Smooth muscle cell (in vitro differentiated cells): ENCODE results near the gene DNMT3A. TPM values are rescaled to one million over a fixed set of nuclear protein-coding genes. Genes with fewer than 3 reads are reported as not detected.

Experiments
- DNase-seq: peaks from one replicate; lab custom pipeline; 2025; ENCODE audit not compliant: unreplicated experiment; lab: John Stamatoyannopoulos, UW
- H2AFZ ChIP-seq: fragments of 200-600 bp; sonication (generic); 2 replicates; pipeline ENCODE4 v1.6.0; 2016; ENCODE audit warnings: antibody characterized with exemption, low read depth, mild to moderate bottlenecking
- H3F3A ChIP-seq: fragments of 200-600 bp; sonication (generic); 2 replicates; pipeline ENCODE4 v1.6.0; 2017; ENCODE audit warnings: antibody characterized with exemption, low read depth
- H3K27ac ChIP-seq: fragments of 200-600 bp; sonication (generic); 2 replicates; pipeline ENCODE4 v1.5.1; 2016; ENCODE audit warnings: low read depth, mild to moderate bottlenecking
- H3K27me3 ChIP-seq: fragments of 200-600 bp; sonication (generic); 2 replicates; pipeline ENCODE4 v1.6.1; 2016; ENCODE audit warnings: low read depth, mild to moderate bottlenecking
- H3K36me3 ChIP-seq: fragments of 200-600 bp; sonication (generic); 2 replicates; pipeline ENCODE4 v1.5.1; 2016; ENCODE audit warnings: low read depth
- H3K4me1 ChIP-seq: fragments of 200-600 bp; sonication (generic); 2 replicates; pipeline ENCODE4 v1.5.1; 2016; ENCODE audit warnings: low read depth
- H3K4me2 ChIP-seq: fragments of 200-600 bp; sonication (generic); 2 replicates; pipeline ENCODE4 v1.6.0; 2016; ENCODE audit warnings: mild to moderate bottlenecking
- H3K4me3 ChIP-seq: fragments of 200-600 bp; sonication (generic); 2 replicates; pipeline ENCODE4 v1.5.1; 2016; ENCODE audit warnings: mild to moderate bottlenecking
- H3K79me2 ChIP-seq: fragments of 200-600 bp; sonication (generic); 2 replicates; pipeline ENCODE4 v1.6.0; 2016; ENCODE audit warnings: low read depth, mild to moderate bottlenecking
- H3K9ac ChIP-seq: fragments of 200-600 bp; sonication (generic); 2 replicates; pipeline ENCODE4 v1.6.0; 2016; ENCODE audit warnings: low read depth
- H3K9me3 ChIP-seq: fragments of 200-600 bp; sonication (generic); replicated peaks from 2 replicates; pipeline ENCODE4 v1.5.1; 2016; ENCODE audit warnings: low read depth
- H4K20me1 ChIP-seq: fragments of 200-600 bp; sonication (generic); 2 replicates; pipeline ENCODE4 v1.6.0; 2016; ENCODE audit warnings: low read depth
- WGBS: methylation state at CpG from one replicate; pipeline ENCODE4 v1.1.7; 2016; ENCODE audit warnings: low lambda C conversion rate; 5-methylcytosine and 5-hydroxymethylcytosine counted together
- polyA plus RNA-seq: library from polyadenylated mRNA; unstranded; fragments of >200 nt; fragmentation: Nextera tagmentation; extraction: Ambion mirVana; gene quantifications from 2 replicates; pipeline ENCODE4 v1.2.1, GENCODE V29; 2016
- total RNA-seq: library from RNA; depleted of rRNA; stranded (reverse); fragments of >200 nt; gene quantifications from 2 replicates; pipeline ENCODE4 v1.2.3, GENCODE V29; 2014
- TF ChIP-seq, protein P1 (sequence below): fragments of 200-600 bp; sonication (generic); IDR thresholded peaks from 2 replicates; pipeline ENCODE4 v1.5.1; 2017; ENCODE audit warnings: borderline replicate concordance, mild to moderate bottlenecking, antibody characterized with exemption; ENCODE audit not compliant: insufficient read depth, poor library complexity, severe bottlenecking

DNMT3A gene
- total and polyA plus RNA-seq, 2 experiments from 2014 or later = 16.4 to 19.9 TPM

DNA sequence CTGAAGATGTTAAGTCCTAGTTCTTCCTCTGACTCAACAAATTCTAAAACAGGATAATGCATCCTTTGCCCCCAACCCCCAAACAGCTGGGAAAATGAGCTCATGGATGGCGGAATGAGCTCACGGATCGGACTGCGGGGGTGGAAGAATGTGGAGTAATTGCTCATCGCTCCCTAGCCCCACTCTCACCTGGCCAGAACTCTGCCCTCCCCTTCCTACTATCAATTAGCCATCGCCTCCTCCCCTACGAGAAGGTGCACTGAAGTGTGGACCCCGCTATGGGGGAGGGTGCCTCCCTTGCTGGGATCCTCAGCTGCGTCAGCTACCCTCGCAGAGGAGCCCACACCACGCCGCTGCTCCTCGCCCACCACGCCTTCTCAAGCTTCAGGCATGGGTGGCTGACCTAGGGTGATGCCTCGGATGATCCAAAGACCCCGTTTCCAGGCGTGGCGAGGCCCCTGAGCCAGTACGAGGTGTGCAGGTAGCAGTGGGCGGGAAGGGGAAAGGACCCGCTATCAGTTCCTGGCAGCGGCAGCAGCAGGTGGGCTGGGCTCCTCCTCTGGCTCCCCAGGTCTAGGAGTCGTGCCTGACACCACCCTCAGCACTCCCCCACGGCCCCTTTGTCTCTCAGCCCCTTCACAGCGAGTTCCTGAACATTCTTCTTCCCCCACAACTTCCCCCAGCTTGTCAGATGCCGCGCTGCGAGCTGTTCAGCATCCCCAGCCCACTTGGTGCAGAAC is 91.2 kb downstream of the DNMT3A start:
- Histone ChIP-seq H3K4me2 (peak overlapping the region; percentile 97), H3K4me3 (peak overlapping the region; percentile 63), H3F3A (no peaks in the 10 kb centered on the region), H3K36me3 (no peaks in the 10 kb centered on the region), H3K9me3 (no peaks in the 10 kb centered on the region), H4K20me1 (peaks cover 12% of the 10 kb centered on the region), H3K27ac (peak overlapping the region; percentile 81), H3K79me2 (peaks cover 16% of the 10 kb centered on the region), H3K4me1 (peaks cover 22% of the 10 kb centered on the region), H2AFZ (no peak overlapping the region), H3K27me3 (no peaks in the 10 kb centered on the region), H3K9ac (peak overlapping the region; percentile 92)
- no peak for DNase-seq
- TF ChIP-seq, protein P1, sequence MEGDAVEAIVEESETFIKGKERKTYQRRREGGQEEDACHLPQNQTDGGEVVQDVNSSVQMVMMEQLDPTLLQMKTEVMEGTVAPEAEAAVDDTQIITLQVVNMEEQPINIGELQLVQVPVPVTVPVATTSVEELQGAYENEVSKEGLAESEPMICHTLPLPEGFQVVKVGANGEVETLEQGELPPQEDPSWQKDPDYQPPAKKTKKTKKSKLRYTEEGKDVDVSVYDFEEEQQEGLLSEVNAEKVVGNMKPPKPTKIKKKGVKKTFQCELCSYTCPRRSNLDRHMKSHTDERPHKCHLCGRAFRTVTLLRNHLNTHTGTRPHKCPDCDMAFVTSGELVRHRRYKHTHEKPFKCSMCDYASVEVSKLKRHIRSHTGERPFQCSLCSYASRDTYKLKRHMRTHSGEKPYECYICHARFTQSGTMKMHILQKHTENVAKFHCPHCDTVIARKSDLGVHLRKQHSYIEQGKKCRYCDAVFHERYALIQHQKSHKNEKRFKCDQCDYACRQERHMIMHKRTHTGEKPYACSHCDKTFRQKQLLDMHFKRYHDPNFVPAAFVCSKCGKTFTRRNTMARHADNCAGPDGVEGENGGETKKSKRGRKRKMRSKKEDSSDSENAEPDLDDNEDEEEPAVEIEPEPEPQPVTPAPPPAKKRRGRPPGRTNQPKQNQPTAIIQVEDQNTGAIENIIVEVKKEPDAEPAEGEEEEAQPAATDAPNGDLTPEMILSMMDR = no peak
- 24% methylated on average over 28 of the region's 28 CpGs for WGBS

- Histone ChIP-seq H2AFZ (no peak overlapping the region), H3K27ac (peak overlapping the region; percentile 81), H3K79me2 (peaks cover 16% of the 10 kb centered on the region), H4K20me1 (peaks cover 12% of the 10 kb centered on the region), H3K4me2 (peak overlapping the region; percentile 97), H3K9me3 (no peaks in the 10 kb centered on the region), H3K4me3 (no peak overlapping the region), H3K9ac (peak overlapping the region; percentile 39), H3K27me3 (no peaks in the 10 kb centered on the region), H3K4me1 (peaks cover 22% of the 10 kb centered on the region), H3K36me3 (no peaks in the 10 kb centered on the region), H3F3A (no peaks in the 10 kb centered on the region)
- WGBS = 83% methylated on average over 4 of the region's 4 CpGs
- TF ChIP-seq, protein P1 = no peak
- no peak for DNase-seq
Observed at GRCh38 chr2:25249785-25250184, 91.9 kb downstream of the DNMT3A start.

DNA sequence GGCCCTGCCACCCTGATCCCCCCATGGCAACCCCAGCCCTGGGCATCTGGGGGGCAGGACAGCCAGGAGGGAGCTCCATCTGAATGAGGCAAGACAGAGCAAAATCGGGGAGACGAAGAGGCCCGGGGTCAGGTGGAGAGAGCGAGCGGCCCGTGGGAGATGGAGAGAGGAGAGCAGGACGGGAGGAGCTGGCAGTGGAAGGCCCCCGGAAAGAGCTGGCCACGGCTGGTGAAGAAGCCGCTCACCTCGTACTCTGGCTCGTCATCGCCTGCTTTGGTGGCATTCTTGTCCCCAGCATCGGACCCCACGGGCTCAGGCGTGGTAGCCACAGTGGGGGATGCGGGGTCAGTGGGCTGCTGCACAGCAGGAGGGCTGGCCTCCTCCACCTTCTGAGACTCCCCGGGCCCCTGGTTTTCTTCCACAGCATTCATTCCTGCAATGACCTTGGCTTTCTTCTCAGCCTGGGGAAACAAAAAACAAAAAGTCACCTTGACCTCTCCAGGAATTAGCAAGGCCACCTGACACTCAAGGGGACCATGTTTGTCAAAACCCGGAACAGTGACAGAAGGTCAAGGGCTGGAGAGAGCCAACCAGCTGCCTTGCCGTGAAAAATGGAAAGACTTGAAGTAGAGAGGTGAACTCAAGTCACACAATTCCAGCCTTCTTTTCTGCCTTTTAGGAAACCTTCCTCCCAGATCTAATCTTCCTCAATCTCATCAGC is 93.8 kb downstream of the DNMT3A start:
- no peak for DNase-seq
- H3K9me3 ChIP-seq = no peaks in the 10 kb centered on the region
- H3K4me3 ChIP-seq = no peak overlapping the region
- TF ChIP-seq, protein P1 = no peak
- no peak overlapping the region for H3K27ac ChIP-seq
- peaks cover 6% of the 10 kb centered on the region for H3K36me3 ChIP-seq
- no peak overlapping the region for H3K4me2 ChIP-seq
- peaks cover 16% of the 10 kb centered on the region for H3K79me2 ChIP-seq
- peaks cover 18% of the 10 kb centered on the region for H3K4me1 ChIP-seq
- H3F3A ChIP-seq = no peaks in the 10 kb centered on the region
- no peak overlapping the region for H3K9ac ChIP-seq
- H4K20me1 ChIP-seq = peaks cover 12% of the 10 kb centered on the region
- no peaks in the 10 kb centered on the region for H3K27me3 ChIP-seq
- no peak overlapping the region for H2AFZ ChIP-seq
- WGBS = 96% methylated on average over 20 of the region's 20 CpGs
